GM23248 (cell line): ENCODE data around the gene LPAR5.

ENCODE experiments used
- EZH2 ChIP-seq: fragments of 200-600 bp; sonication (generic); IDR thresholded peaks from 2 replicates; pipeline ENCODE4 v1.6.1; 2018; ENCODE audit warnings: antibody characterized with exemption, mild to moderate bottlenecking; ENCODE audit not compliant: insufficient read depth, poor library complexity, severe bottlenecking
- EZH2phosphoT487 ChIP-seq: fragments of 200-600 bp; sonication (generic); IDR thresholded peaks from 2 replicates; pipeline ENCODE4 v1.6.1; 2018; ENCODE audit warnings: antibody characterized with exemption, moderate library complexity, mild to moderate bottlenecking, low read depth; ENCODE audit not compliant: insufficient read depth

- TF ChIP-seq EZH2 = no peak
- TF ChIP-seq EZH2phosphoT487 = no peak
These were observed 4.7 kb upstream of the LPAR5 start for GRCh38 chr12:6640497-6640896.
